Breast epithelium (tissue), 4 donors: ENCODE results near the gene PHPT1. TPM values are rescaled to one million over a fixed set of nuclear protein-coding genes. Genes with fewer than 3 reads are reported as not detected.
"Not testable (repeated sequence)": the region's sequence is repeated elsewhere in the genome, so short reads cannot be mapped to it uniquely, and the experiment has no call there.

Source experiments
- DNase-seq, 2 donors: peaks; one replicate each; pipeline ENCODE4 v3.0.0-alpha.2; 2019; ENCODE audit warnings: low spot score in 2 of 2
- H3K27ac ChIP-seq, 2 donors: fragments of 200-600 bp; sonication (generic) in 1 of 2; one replicate each; pipeline ENCODE4 v1.5.1; 2016 to 2019; ENCODE audit warnings: mild to moderate bottlenecking in 1 of 2
- H3K27me3 ChIP-seq, 2 donors: fragments of 200-600 bp; sonication (generic) in 1 of 2; one replicate each; pipeline versions ENCODE4 v1.5.1 to v1.6.0; 2017 to 2019; ENCODE audit warnings: control low read depth in 1 of 2, mild to moderate bottlenecking in 1 of 2
- H3K36me3 ChIP-seq: fragments of 200-600 bp; one replicate; pipeline ENCODE4 v1.5.1; 2019
- H3K4me1 ChIP-seq, 2 donors: fragments of 200-600 bp; sonication (generic); one replicate each; pipeline ENCODE4 v1.5.1; 2016 to 2019; ENCODE audit warnings: control low read depth in 1 of 2
- H3K4me3 ChIP-seq, 3 donors: fragments of 200-600 bp; sonication (generic); 1 replicate in 2 of 3; 2 replicates in 1 of 3; pipeline ENCODE4 v1.5.1; 2016 to 2019; ENCODE audit warnings: mild to moderate bottlenecking in 3 of 3, moderate library complexity in 2 of 3
- H3K9me3 ChIP-seq, 2 donors: fragments of 200-600 bp; sonication (generic) in 1 of 2; one replicate each; pipeline ENCODE4 v1.5.1; 2016 to 2019; ENCODE audit warnings: control low read depth in 1 of 2
- POLR2A ChIP-seq: fragments of 450-650 bp; IDR thresholded peaks from one replicate; pipeline ENCODE4 v1.6.1; 2016; ENCODE audit warnings: antibody characterized with exemption, mild to moderate bottlenecking, moderate library complexity
- POLR2AphosphoS5 ChIP-seq, 3 donors: sonication (generic); formaldehyde crosslinking; IDR thresholded peaks; one replicate each; pipeline ENCODE4 v1.6.1; 2017; ENCODE audit warnings: antibody characterized with exemption in 3 of 3
- intact Hi-C: fragments of 100-400 bp; cut with DNase I; formaldehyde crosslinking; loops from one replicate; pipeline ENCODE4 v1.15.1; 2023; ENCODE audit warnings: low total_unique reads
- total RNA-seq, 3 donors: library from RNA; depleted of rRNA; stranded (reverse); fragments of >200 nt; gene quantifications; one replicate each; pipeline ENCODE4 v1.1.0, GENCODE V29; 2016
- TF ChIP-seq, protein P1 (sequence below), 3 donors: fragments of 450-650 bp; IDR thresholded peaks; one replicate each; pipeline ENCODE4 v1.5.1; 2016 to 2017; ENCODE audit warnings: antibody characterized with exemption in 3 of 3, mild to moderate bottlenecking in 3 of 3, moderate library complexity in 3 of 3

The PHPT1 gene
- total RNA-seq, 3 donors from 2014 or later: 43.2 to 70.8 (median 52.5) TPM

DNA sequence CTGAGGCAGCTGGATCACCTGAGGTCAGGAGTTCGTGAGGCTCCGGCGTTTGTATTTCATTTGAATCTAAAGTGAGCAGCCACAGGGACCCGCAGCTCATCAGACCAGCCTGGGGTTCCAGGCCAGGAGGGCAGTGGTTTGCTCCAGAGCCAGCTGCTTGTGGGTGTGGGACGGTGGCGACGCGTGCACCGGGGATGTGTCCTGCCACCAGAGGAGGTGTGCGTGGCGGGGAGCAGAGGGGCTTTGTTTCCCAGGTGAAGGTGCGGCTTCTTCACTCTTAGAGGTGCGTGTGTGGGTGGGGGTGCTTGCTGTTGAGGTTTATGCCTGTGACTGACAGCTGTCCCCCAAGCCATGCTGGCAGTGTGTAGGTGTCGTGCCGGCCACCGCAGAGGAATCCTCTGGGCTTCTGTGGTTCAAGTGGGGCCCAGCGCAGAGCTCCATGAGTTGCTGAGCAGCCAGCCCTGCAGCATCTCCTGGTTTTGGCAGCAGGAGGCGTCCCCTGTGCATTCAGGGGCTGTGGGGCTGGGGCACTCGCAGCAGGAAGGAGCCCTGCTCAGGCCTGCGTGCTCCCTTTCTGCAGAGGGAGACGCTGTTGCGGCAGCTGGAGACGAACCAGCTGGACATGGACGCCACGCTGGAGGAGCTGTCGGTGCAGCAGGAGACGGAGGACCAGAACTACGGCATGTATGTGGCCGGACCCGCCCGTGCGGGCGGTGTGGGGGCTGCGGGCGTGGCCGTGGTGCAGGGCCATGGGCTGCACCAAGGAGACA lies 13.9 kb upstream of the PHPT1 start:
- Histone ChIP-seq H3K4me1 (no peaks in the 10 kb centered on the region), H3K4me3 (no peak overlapping the region), H3K27me3 (no peaks in the 10 kb centered on the region), H3K27ac (no peak overlapping the region), H3K9me3 (no peaks in the 10 kb centered on the region), H3K36me3 (no peaks in the 10 kb centered on the region)
- DNase-seq: no peak
- TF ChIP-seq POLR2AphosphoS5 (IDR thresholded peaks at IDR 0.05): no peak
- TF ChIP-seq, protein P1, sequence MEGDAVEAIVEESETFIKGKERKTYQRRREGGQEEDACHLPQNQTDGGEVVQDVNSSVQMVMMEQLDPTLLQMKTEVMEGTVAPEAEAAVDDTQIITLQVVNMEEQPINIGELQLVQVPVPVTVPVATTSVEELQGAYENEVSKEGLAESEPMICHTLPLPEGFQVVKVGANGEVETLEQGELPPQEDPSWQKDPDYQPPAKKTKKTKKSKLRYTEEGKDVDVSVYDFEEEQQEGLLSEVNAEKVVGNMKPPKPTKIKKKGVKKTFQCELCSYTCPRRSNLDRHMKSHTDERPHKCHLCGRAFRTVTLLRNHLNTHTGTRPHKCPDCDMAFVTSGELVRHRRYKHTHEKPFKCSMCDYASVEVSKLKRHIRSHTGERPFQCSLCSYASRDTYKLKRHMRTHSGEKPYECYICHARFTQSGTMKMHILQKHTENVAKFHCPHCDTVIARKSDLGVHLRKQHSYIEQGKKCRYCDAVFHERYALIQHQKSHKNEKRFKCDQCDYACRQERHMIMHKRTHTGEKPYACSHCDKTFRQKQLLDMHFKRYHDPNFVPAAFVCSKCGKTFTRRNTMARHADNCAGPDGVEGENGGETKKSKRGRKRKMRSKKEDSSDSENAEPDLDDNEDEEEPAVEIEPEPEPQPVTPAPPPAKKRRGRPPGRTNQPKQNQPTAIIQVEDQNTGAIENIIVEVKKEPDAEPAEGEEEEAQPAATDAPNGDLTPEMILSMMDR (IDR thresholded peaks at IDR 0.05): no peak
- TF ChIP-seq POLR2A: no peak
- intact Hi-C loops: no loop called here

- Histone ChIP-seq H3K4me3 (no peak overlapping the region), H3K9me3 (no peaks in the 10 kb centered on the region), H3K36me3 (no peaks in the 10 kb centered on the region), H3K27me3 (no peaks in the 10 kb centered on the region), H3K27ac (no peak overlapping the region), H3K4me1 (no peaks in the 10 kb centered on the region)
- intact Hi-C loops: no loop called here
- no peak for DNase-seq
- TF ChIP-seq, protein P1 (IDR thresholded peaks at IDR 0.05): no peak
- no peak for TF ChIP-seq POLR2A
- no peak for TF ChIP-seq POLR2AphosphoS5 (IDR thresholded peaks at IDR 0.05)
Measured at GRCh38 chr9:136835932-136836904, 13.0 kb upstream of the PHPT1 start.

GRCh38 chr9:136837146-136837855 lies 11.9 kb upstream of the PHPT1 start:
- no peak overlapping the region for H3K27ac ChIP-seq
- H3K36me3 ChIP-seq: no peaks in the 10 kb centered on the region
- intact Hi-C loops: no loop called here
- no peak for DNase-seq
- no peaks in the 10 kb centered on the region for H3K27me3 ChIP-seq
- no peaks in the 10 kb centered on the region for H3K9me3 ChIP-seq
- H3K4me3 ChIP-seq: no peak overlapping the region
- H3K4me1 ChIP-seq: no peaks in the 10 kb centered on the region
- TF ChIP-seq POLR2AphosphoS5 (IDR thresholded peaks at IDR 0.05) (no peak), POLR2A (no peak)
- TF ChIP-seq, protein P1 (IDR thresholded peaks at IDR 0.05): no peak

GRCh38 chr9:136837856-136838277 lies 11.3 kb upstream of the PHPT1 start:
- H3K36me3 ChIP-seq, H3K27me3 ChIP-seq, intact Hi-C loops, H3K9me3 ChIP-seq, H3K4me1 ChIP-seq, H3K27ac ChIP-seq, H3K4me3 ChIP-seq, DNase-seq: not testable (repeated sequence)
